HL-60/S4 (cell line): ENCODE measurements around the gene OLFML3.

Source experiments
- in situ Hi-C: fragments of 300-500 bp; cut with MboI; formaldehyde crosslinking; loops from 2 replicates; pipeline ENCODE4 v1.14.3; 2022; ENCODE audit warnings: low sequenced_read_pairs

OLFML3 gene, protein sequence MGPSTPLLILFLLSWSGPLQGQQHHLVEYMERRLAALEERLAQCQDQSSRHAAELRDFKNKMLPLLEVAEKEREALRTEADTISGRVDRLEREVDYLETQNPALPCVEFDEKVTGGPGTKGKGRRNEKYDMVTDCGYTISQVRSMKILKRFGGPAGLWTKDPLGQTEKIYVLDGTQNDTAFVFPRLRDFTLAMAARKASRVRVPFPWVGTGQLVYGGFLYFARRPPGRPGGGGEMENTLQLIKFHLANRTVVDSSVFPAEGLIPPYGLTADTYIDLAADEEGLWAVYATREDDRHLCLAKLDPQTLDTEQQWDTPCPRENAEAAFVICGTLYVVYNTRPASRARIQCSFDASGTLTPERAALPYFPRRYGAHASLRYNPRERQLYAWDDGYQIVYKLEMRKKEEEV

DNA sequence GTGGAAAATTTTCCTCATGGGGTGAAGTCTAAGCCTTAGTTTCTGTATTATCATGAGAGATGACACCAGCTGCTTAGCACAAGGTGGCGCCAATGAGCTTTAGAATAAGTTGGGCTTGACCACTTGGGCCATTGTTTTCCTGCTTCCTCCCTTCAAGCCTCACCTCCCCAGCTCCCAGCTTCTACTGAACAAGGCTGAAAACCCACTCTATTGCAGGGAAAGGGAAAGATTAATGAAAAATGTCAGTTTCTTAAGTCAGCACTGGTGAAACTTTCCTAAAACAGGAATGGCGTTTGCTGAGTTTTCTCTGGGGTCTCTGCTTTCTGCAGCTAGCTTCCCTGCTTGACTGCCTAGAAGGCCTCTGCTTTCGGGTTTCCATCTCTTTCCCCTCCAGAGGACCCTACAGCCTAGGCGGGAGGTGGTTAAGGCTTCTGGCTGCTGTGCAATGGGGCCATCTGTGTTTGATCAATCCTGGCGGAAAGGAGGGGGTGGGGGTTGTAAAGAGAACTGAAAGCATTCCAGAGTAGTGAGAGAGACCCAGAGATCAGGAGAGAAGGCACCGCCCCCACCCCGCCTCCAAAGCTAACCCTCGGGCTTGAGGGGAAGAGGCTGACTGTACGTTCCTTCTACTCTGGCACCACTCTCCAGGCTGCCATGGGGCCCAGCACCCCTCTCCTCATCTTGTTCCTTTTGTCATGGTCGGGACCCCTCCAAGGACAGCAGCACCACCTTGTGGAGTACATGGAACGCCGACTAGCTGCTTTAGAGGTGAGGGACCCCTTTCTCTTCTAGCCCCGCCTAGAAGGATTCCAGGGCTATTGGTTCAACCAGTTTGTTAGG is at the start of gene OLFML3:
Gene OLFML3, plus strand, starts transcription at position 612 of the 840 bp plus-strand sequence. Its CDS starts 43 bp downstream, at position 655.
- in situ Hi-C loops = no loop called here

DNA sequence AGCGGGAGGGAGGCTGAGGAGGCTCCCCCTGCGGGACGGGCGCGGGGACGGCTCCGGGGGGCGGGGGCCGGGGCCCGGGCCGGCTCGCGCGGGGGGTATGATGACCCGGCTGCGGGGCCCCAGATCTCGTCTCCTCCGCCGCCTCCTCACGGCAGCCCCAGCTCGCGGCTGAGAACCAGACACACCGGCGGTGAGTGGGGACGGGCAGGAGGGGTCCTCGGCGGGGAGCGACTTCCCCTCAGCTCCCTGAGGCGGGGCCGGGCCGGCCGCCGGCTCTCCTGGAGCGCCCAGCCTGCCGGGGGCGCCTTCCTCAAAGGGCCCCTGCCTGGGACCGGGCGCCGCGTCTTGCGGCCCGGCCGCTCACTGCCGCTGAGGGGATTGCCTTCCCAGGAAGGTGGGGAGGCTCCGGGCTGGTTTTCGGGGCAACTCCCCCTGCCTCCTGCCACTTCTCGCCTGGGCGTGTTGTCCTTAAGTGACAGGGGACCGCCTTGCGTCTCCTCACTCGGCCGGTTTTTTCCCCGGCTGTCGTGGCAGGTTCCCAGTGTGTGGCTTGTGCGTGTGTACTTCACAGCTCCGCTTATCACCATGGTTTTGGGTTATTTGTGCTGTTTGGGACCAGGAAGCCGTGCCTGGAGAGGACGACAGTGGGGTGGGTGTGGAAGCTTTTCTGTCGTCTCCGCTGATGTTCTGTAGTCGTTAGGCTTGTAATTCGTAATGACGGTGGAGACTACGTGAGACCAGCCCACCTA is 49.4 kb upstream of the OLFML3 start:
- in situ Hi-C loops = no loop called here

GRCh38 chr1:113930499-113931161 is 48.6 kb upstream of the OLFML3 start:
- in situ Hi-C loops = no loop called here

DNA sequence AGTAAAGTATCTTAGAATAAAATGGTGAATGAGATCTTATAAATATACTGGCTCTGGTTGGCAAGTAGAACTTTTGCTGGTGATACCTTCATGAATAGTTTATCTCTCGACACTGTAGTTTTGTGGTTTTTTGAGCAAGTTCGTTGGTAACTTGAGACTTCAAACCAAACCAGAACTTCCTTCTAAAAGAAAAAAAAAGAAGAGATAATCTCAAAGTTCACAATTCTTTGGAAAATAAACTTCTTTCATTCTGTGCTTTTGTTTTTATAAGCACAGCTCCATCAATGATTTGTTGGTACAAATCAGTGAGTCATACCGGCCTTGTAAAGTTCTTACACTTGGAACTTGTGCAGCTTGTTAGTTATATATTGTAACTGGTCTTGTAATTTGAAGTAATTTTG is 47.8 kb upstream of the OLFML3 start:
- in situ Hi-C loops = no loop called here

GRCh38 chr1:113934006-113934405 is 45.3 kb upstream of the OLFML3 start:
- in situ Hi-C loops = no loop called here

GRCh38 chr1:113934511-113935055 is 44.7 kb upstream of the OLFML3 start:
- in situ Hi-C loops = no loop called here

GRCh38 chr1:113935176-113935575 is 44.1 kb upstream of the OLFML3 start:
- in situ Hi-C loops = no loop called here

GRCh38 chr1:113935970-113936369 is 43.3 kb upstream of the OLFML3 start:
- in situ Hi-C loops = no loop called here

DNA sequence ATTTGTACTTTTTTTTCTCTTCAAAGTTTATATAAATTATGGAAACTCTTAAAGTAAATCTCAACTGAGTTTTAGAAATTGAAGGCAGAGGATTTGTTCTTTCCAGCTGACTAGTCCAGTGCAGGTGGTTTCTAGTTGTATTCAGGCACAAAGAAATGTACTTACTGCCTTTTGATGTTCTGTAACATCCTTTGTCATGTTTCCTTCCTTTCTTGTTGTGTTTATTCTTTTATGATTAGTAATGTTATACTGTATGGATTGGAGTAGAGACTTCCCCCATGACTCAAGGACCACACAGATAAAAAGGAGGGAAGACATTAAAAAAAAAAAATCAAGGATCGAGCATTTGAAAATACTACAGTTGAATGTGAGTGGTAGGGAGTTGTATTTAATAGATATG is 42.1 kb upstream of the OLFML3 start:
- in situ Hi-C loops = no loop called here

DNA sequence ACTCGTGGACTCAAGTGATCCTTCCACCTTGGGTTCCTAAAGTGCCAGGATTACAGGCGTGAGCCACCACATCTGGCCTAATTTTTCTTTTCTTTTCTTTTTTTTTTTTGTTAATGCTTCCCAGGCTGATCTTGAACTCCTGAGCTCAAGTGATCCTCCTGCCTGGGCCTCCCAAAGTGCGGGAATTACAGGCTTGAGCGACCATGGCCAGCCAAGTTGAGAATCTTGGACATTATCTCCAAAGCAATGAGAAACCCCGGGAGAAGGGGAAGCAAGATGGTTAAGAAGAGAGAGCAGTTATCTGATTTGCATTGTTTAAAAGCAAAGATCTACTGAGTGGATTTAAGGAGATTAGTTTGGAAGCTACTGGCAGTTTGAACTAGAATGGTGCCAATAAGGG is 41.1 kb upstream of the OLFML3 start:
- in situ Hi-C loops = no loop called here

- in situ Hi-C loops = no loop called here
These were observed 38.7 kb upstream of the OLFML3 start for GRCh38 chr1:113940365-113941244.

- in situ Hi-C loops = no loop called here
These were observed 38.1 kb upstream of the OLFML3 start for GRCh38 chr1:113941245-113941559.

- in situ Hi-C loops = no loop called here
These were observed 36.7 kb upstream of the OLFML3 start for GRCh38 chr1:113942527-113942926.

DNA sequence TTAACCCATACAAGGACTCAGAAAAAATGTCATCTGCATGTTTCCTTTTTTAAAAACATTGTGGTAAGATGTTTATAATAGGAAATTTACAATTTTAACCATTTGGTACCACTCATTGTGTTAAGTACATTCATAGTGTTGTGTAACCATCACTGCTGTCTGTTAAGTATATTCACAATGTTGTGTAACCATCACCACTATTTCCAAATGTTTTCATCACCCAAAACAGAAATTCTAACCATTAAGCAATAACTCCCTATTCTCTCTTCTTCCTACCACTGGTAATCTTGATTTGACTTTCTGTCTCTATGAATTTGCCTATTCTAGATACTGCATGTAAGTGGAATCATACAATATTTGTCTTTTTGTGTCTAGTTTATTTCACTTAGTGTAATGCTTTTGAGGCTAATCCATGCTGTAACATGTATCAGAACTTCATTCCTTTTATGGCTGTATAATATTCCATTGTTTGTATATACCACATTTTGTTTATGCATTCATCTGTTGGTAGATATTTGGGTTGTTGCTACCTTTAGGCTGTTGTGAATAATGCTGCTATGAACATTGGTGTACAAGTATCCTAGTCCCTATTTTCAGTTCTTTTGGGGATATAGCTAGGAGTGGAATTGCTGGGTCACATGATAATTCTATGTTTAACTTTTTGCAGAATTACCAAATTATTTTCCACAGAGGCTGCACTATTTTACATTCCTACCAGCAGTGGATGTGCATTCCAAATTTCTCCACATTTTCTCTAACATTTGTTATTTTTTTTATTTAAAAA is 36.1 kb upstream of the OLFML3 start:
- in situ Hi-C loops = no loop called here

GRCh38 chr1:113945329-113945728 is 33.9 kb upstream of the OLFML3 start:
- in situ Hi-C loops = no loop called here

DNA sequence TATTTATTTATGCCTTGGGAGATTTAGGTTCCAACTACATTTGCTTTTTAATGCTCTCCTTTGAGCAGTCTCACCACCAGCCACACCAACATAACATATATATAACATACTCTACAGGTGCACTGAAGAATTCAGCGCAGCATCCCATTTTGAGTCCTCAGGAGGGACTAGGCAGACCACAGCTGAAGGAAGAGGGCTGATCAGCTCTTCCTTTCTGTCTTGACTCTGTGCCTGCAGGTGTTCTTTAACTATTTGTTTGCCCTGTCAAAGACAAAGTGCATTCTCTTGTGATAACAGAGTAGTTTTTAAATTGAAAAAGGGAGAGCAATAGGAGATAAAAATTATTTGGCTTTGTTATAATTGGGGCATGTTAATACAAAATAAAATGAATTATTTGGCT is 33.2 kb upstream of the OLFML3 start:
- in situ Hi-C loops = no loop called here

DNA sequence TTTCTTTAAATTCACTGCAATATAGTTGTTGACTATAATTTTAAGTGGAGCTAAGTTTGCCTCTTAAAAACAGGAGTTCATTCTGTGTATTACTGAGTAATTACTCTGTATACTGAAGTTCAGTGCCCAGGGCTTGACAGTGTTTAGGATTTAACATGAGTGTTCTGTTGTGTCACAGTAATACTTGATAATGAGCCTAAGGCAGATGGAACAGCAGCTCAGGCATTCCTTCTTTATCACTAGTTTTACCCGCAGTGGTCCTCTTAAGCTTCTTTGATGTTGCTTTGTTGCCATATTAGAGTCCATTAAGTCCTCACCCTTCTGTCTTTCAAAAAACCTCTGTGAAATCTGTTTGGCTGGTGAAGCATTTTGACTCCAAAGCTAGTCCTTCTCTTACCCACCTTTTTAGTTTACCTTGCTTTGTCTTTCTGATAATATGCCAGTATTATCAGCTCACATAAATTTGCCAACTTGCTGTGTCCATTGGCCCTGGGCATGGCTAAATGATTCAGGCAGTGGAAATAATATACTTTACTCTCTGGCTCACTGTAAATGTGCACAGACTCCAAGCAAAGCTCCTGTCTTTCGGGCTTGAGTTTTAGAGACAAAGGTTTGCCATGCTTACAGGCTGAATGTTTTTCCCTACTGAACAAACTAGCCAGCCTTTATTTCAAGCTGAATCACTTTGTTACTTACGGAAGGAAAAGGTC is 32.4 kb upstream of the OLFML3 start:
- in situ Hi-C loops = no loop called here

- in situ Hi-C loops = no loop called here
These were observed 31.7 kb upstream of the OLFML3 start for GRCh38 chr1:113947388-113948107.
